Endothelial cell of umbilical vein (primary cell): ENCODE measurements around the gene GOLGA3. TPM values are rescaled to one million over a fixed set of nuclear protein-coding genes. Genes with fewer than 3 reads are reported as not detected.
"Not testable (repeated sequence)": the region's sequence is repeated elsewhere in the genome, so short reads cannot be mapped to it uniquely, and the experiment has no call there.

Experiments
- BruUV-seq: library from RNA; stranded (reverse); fragments of 400-500 nt; replicated peaks from 2 replicates; lab custom pipeline; 2021; lab: Mats Ljungman, UMichigan
- CTCF ChIA-PET: fragments of 300-600, 350-600 bp; sonication (Branson Sonifier 250); formaldehyde crosslinking; loops from one replicate; lab custom pipeline; 2021; ENCODE audit warnings: antibody characterized with exemption, inconsistent platforms; lab: Charles Lee
- POLR2A ChIA-PET: fragments of 300-600, 350-600 bp; sonication (Branson Sonifier 250); formaldehyde crosslinking; loops from one replicate; lab custom pipeline; 2021; ENCODE audit warnings: antibody characterized with exemption, inconsistent platforms; lab: Charles Lee
- DNase-seq: peaks from one replicate; pipeline ENCODE4 v3.0.0-alpha.2; 2011; ENCODE audit warnings: low read depth, low spot score
- FAIRE-seq: peaks from 2 replicates; lab custom pipeline; 2011; peaks lifted over from hg19 to GRCh38; lab: Jason Lieb, UNC
- H2AFZ ChIP-seq: 2 replicates; pipeline ENCODE4 v1.6.0; 2012; ENCODE audit warnings: low read depth, low read length, control low read depth, inconsistent platforms
- H3K27ac ChIP-seq: 2 replicates; pipeline ENCODE4 v1.5.1; 2011; ENCODE audit warnings: low read depth, mild to moderate bottlenecking, control low read depth, low read length, moderate library complexity; ENCODE audit not compliant: insufficient read depth
- H3K27me3 ChIP-seq, 2 experiments: 2 replicates each; pipeline versions ENCODE4 v1.6.0 to v1.6.1; 2011; ENCODE audit warnings: low read length in 2 of 2, mixed read lengths in 1 of 2; ENCODE audit not compliant: control insufficient read depth in 2 of 2, insufficient read depth in 2 of 2
- H3K36me3 ChIP-seq, 2 experiments: 2 replicates in 1 of 2; 3 replicates in 1 of 2; pipeline ENCODE4 v1.5.1; 2011; ENCODE audit warnings: low read length in 2 of 2, mild to moderate bottlenecking in 1 of 2, moderate library complexity in 1 of 2; ENCODE audit not compliant: control insufficient read depth in 2 of 2, insufficient read depth in 2 of 2; ENCODE audit errors: extremely low read depth in 1 of 2
- H3K4me1 ChIP-seq: 3 replicates; pipeline ENCODE4 v1.5.1; 2011; ENCODE audit warnings: mild to moderate bottlenecking, low read length; ENCODE audit not compliant: control insufficient read depth, insufficient read depth; ENCODE audit errors: extremely low read depth
- H3K4me2 ChIP-seq: 2 replicates; pipeline ENCODE4 v1.6.1; 2011; ENCODE audit warnings: low read length, control low read depth, mixed read lengths; ENCODE audit not compliant: insufficient read depth
- H3K4me3 ChIP-seq, 3 experiments: fragments of 200-600 bp in 1 of 3; sonication (generic), shearing (Covaris generic) in 1 of 3; replicated peaks in 1 of 3; 2 replicates each; pipeline ENCODE4 v1.5.1; 2011 to 2016; ENCODE audit warnings: control low read depth in 3 of 3, low read length in 3 of 3, mild to moderate bottlenecking in 2 of 3, inconsistent platforms in 1 of 3, low read depth in 1 of 3, moderate library complexity in 1 of 3; ENCODE audit not compliant: insufficient read depth in 1 of 3
- H3K79me2 ChIP-seq: 2 replicates; pipeline ENCODE4 v1.6.0; 2012; ENCODE audit warnings: low read length, inconsistent platforms; ENCODE audit not compliant: control insufficient read depth, insufficient read depth
- H3K9ac ChIP-seq: replicated peaks from 2 replicates; pipeline ENCODE3; 2011; ENCODE audit warnings: low read length, control low read depth; ENCODE audit not compliant: insufficient read depth; ENCODE audit errors: extremely low read depth
- H3K9me1 ChIP-seq: replicated peaks from 3 replicates; pipeline ENCODE4 v1.6.0; 2011; ENCODE audit warnings: mild to moderate bottlenecking, low read length; ENCODE audit not compliant: control insufficient read depth, insufficient read depth; ENCODE audit errors: extremely low read depth
- H3K9me3 ChIP-seq: replicated peaks from 2 replicates; pipeline ENCODE4 v1.5.1; 2012; ENCODE audit warnings: low read length, inconsistent platforms; ENCODE audit not compliant: control insufficient read depth, insufficient read depth
- H4K20me1 ChIP-seq: replicated peaks from 2 replicates; pipeline ENCODE3; 2011; ENCODE audit warnings: mild to moderate bottlenecking, low read length; ENCODE audit not compliant: control insufficient read depth, insufficient read depth; ENCODE audit errors: extremely low read depth
- EZH2 ChIP-seq: IDR thresholded peaks from 2 replicates; pipeline ENCODE4 v1.6.1; 2012; ENCODE audit warnings: borderline replicate concordance, low read depth, mild to moderate bottlenecking, moderate library complexity, low read length, inconsistent platforms; ENCODE audit not compliant: severe bottlenecking
- dilution Hi-C: fragments of 300-500 bp; cut with MboI; formaldehyde crosslinking; loops from one replicate; pipeline ENCODE4 v1.15.0; 2019; ENCODE audit warnings: low sequenced_read_pairs; ENCODE audit not compliant: extremely low pct_ligation_motif_present
- intact Hi-C: fragments of 100-400 bp; cut with micrococcal nuclease; formaldehyde crosslinking; loops from one replicate; pipeline ENCODE4 v1.10.0; 2022
- polyA plus RNA-seq, 4 experiments: library from polyadenylated mRNA; depleted of rRNA in 3 of 4; stranded (reverse) in 3 of 4; unstranded in 1 of 4; fragments of >200 nt; gene quantifications; 2 replicates each; pipeline versions ENCODE4 v1.2.1 to v1.2.3, GENCODE V29; 2011 to 2012; ENCODE audit warnings: missing spikeins in 1 of 4
- total RNA-seq: library from RNA; stranded (reverse); gene quantifications from 2 replicates; pipeline ENCODE4 v1.2.3, GENCODE V29; 2021

The GOLGA3 gene
- total and polyA plus RNA-seq, 2 donors (not counting 3 experiments of a cell fraction or from before 2014, with no cell fraction given): 18.4 to 86.0 TPM

GRCh38 chr12:132874620-132875019 is 46.0 kb upstream of the GOLGA3 start:
- BruUV-seq, H3K4me3 ChIP-seq, intact Hi-C loops, H3K9me1 ChIP-seq, H2AFZ ChIP-seq, H4K20me1 ChIP-seq, CTCF ChIA-PET, DNase-seq, H3K79me2 ChIP-seq, H3K4me1 ChIP-seq, dilution Hi-C loops, POLR2A ChIA-PET, H3K9ac ChIP-seq, H3K27ac ChIP-seq, H3K4me2 ChIP-seq, H3K27me3 ChIP-seq, H3K9me3 ChIP-seq, FAIRE-seq: not testable (repeated sequence)
- H3K36me3 ChIP-seq: peaks cover 12 to 37% of the 10 kb centered on the region in 2 experiments

- no TSS peak for BruUV-seq
- Histone ChIP-seq H3K4me1 (no peaks in the 10 kb centered on the region), H3K36me3 (peaks cover 12 to 41% of the 10 kb centered on the region in 2 experiments), H3K9ac (no peak overlapping the region), H3K79me2 (no peaks in the 10 kb centered on the region), H3K9me3 (no peaks in the 10 kb centered on the region), H3K4me3 (no peak overlapping the region), H3K9me1 (no peaks in the 10 kb centered on the region), H2AFZ (no peak overlapping the region), H3K27me3 (no peaks in the 10 kb centered on the region), H3K4me2 (no peak overlapping the region), H3K27ac (no peak overlapping the region), H4K20me1 (no peaks in the 10 kb centered on the region)
- dilution Hi-C loops: no loop called here
- ChIA-PET CTCF (no interaction called here), POLR2A (no interaction called here)
- intact Hi-C loops: no loop called here
- no peak for TF ChIP-seq EZH2
- no peak for DNase-seq
- FAIRE-seq: no peak
These were observed 45.5 kb upstream of the GOLGA3 start for GRCh38 chr12:132874175-132874574.
